ENCODE results near the gene SSTR5.

SSTR5 gene

GRCh38 chr16:1093284-1094123 lies 21.0 kb downstream of the SSTR5 start:
- DNase-seq, result no peak

DNA sequence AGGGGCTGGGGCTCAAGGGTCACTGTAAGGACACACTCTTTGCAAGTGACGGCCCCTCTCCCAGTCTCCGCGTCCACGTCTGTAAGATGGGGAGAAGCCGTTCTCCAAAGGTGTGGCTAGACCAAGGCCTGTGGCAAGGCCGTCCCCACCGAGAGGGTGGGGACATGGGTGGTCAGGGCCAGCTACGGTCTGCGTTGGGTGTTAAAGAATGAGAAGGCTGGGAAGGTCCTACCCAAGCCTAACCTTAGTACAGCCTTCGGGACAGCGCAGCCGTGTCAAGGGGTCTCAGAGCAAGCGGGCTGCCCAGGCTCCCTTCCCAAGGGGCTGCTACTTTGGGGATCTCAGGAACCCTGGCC lies 21.6 kb downstream of the SSTR5 start:
- no peak for DNase-seq

DNA sequence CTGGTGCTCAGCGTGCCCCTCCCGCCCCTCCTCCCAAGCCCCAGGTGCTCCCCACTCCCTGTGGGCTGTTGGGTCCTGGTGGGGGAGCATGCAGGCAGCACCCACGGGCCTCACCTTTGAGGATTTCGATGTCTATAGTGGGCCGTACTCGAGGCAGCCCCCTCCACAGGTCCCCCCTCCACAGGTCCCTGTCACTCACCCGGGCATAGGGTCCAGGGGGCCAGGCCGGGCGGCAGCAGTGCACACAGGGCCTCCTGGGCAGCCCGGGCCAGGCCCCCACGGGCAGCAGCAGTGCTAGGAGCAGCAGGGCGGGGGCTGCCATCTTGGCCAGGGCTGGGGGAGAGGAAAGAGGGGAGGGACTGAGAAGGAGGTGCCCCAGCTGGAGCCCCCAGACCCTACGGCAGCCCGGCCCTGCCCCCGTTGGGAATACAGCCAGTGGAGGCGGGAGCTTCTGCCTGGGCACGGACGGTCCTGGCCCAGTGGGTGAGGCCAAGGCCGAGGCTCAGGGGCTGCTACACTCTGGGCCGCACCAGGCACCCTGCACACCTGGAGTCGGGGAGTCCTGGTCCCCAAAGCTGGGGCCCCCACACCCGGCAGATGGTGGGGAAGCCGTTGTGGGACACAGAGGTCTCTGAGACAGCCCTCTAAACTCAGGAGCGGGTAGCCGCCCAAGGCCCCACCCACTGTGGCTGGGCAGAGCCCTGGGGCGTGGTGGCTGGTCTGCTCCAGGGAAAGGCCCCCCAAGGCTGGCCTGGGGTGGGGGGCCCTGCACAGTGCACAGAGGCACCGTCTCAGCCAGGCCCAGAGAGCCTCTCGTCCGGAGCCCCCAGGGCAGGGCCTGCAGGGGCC lies 22.3 kb downstream of the SSTR5 start:
- DNase-seq, result no peak

DNA sequence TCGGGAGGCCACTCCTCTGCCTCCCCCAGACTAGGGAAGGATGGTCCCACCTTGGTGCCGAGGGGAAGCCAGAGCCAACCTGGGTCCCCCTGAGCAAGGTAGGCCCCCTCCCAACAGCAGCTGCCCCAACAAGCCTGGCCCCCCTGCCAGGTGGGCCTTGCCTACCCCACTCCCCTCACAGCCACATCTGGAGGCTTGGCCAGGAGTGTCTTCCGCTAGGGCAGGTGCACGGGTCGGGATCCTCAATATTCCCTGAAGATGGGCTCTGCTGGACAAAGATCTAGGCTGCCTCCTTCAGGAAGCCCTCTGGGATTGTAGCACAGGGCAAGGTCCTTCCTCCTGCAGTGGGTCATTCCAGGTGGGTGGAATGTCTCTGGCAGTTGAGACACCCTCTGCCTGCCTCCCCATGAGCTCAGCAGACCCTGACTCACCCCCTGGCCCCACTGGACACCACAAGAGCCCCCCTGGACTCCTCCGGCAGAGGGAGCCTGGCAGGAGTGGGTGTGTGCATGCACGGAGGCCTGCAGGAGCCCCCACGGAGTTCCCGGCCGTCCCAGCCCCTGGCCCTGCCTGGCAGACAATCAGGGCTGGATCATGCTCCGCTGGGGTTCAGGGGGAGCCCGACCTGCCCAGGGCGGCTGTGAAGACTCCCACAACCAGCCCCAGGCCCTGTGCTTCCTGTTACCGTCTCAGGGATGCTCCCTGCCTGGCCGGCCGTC lies 23.1 kb downstream of the SSTR5 start:
- DNase-seq, result no peak

DNA sequence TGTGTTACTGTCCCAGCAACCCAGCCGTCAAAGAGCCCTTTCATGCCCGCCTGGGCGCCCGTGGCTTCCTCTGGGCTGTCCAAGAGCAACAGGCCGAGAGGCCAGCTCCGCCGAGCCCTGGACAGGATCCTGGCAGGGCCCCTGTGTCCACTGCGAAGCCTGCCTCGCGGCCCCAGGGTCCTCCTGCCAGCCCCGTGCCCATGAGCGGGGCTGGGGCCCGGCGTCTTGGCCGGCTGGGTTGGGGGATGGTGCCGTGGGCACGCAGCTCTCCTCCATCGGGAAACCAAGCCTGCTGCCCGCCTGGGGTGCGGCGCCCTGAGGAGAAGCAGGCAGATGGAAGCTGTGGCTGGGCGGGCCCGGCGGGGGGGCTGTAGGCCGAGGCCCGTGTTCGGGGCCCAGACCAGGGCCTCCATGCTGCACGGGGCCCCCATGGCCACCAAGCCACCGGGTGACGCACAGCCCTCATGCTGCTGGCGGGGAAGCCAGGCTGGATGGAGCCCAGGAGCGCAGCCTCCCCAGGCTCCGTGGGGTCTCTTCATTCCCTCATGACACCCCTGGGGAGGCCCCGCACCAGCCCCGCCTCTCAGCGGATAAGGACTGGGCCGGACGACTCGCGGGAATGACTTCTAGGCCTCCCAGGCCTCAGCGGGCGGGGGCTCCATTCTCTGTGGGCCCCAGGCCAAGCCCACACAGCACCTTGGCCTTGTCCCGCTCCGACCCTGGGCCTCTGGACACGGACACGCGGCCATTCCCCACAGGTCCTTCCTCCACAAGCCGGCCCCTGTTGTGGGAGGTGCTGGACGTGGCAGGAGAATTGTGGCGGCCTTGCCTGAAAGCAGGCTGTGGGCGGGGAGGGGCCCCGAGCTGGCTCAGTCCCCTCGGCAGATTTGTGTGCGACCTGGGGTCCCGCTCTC lies 23.9 kb downstream of the SSTR5 start, which contains the start of gene C1QTNF8:
TSS of gene C1QTNF8 (minus strand) at position 76 of the 914 bp plus-strand sequence. CDS start 1,322 bp downstream, outside the sequence.
- DNase-seq, result no peak

- DNase-seq, result no peak
These were observed 24.6 kb downstream of the SSTR5 start for GRCh38 chr16:1097156-1097555.

DNA sequence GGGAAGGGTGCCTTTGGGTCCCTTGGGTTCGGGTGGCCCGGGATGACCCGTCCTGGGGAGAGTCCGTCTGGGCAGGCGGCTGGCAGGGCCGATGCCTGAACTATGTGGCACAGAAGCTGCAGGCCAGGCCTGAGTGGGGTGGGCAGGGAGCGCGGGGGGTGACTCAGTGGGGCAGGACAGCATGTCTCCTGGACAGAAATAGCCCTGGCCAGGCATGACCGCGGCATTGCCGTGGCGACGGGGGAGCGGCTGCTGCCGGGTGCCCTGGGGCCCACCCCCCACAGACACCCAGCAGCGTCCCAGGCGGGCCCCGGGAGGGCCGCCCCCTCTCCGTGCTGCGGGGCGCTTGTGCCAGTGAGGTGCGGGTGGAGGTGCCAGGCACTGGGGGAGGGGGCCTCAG lies 25.3 kb downstream of the SSTR5 start:
- DNase-seq, result no peak

- no peak for DNase-seq
These were observed 25.9 kb downstream of the SSTR5 start for GRCh38 chr16:1098266-1098991.

DNA sequence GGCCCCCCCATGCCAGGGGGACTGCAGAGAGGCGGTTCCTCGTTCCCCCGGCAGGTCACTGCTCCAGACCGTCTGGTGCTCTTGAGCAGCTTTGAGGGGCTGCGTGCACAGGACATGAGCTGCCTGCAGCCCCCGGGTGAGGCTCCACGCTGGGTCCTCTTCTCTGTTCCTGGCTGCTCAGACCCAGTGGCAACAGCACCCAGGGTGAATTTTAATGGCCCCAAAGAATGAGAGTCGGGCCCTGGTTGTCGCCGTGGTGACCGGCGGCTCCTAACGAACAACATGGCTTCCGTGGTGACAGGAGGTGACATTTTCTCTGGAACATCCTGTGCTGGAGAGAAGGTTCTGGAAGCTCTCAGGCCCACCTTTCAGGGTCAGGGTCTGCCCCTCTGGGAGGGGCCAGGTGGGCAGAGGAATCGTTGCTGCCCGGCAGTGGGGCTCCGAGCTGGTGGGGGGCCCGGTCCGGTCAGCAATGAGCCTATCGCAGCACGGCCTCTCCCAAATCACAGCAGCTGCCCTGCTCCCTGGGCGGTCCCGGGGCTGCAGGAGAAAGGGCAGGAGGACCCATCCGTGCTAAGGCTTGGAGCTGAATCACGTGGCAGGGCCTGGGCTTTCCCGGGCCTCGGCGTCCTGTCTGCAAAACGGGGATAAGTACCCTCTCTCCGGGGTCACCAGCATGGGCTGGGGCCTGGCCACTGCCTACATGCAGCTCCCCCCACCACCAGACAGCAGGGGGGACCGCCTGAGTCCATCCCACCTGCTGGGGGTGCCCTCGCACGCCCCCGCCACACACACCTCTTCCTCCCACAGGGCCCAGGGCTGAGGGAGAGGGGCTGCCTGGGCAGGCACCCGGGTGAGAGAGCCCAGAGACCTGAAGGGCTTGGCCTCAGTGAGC lies 26.9 kb downstream of the SSTR5 start:
- no peak for DNase-seq

GRCh38 chr16:1100084-1100800 lies 27.7 kb downstream of the SSTR5 start:
- no peak for DNase-seq

DNA sequence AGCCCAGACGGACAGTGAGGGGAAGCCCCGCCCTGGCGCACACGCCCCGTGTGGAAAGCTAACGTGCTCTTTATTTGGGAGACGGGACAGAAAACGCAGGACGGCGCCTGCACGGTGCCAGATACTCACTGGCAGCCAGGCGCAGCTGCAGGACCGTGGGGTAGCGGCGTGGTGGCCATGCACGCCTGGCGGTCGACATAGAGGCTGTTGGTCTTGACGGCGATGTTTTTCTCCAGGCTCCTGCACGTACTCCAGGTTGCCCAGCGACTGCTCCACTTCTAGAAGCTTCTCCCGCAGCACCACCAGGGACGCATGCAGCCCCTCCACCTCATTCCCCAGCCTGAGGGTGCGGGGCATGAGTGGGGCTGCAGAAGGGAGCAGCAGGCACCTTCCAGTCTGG lies 28.6 kb downstream of the SSTR5 start:
- no peak for DNase-seq

- DNase-seq, result no peak
These were observed 29.2 kb downstream of the SSTR5 start for GRCh38 chr16:1101573-1102332.

DNA sequence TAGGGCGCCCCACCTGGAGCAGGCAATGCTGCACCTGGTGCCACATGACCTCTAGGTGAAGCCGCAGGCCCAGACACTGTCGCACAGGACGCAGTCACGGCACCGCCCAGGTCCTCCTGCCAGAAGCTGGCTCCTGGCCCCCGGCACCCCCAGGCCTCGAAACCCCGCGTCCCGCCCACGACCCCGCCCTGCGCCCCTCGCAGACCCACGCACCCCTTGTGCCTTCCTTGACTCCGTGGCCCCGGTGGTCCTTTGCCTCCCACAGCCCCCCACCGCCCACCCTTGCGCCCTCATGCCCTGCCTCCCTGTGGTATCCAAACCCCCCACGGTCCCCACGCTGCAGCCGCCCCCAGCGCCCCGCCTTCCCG lies 29.8 kb downstream of the SSTR5 start:
- DNase-seq, result no peak

DNA sequence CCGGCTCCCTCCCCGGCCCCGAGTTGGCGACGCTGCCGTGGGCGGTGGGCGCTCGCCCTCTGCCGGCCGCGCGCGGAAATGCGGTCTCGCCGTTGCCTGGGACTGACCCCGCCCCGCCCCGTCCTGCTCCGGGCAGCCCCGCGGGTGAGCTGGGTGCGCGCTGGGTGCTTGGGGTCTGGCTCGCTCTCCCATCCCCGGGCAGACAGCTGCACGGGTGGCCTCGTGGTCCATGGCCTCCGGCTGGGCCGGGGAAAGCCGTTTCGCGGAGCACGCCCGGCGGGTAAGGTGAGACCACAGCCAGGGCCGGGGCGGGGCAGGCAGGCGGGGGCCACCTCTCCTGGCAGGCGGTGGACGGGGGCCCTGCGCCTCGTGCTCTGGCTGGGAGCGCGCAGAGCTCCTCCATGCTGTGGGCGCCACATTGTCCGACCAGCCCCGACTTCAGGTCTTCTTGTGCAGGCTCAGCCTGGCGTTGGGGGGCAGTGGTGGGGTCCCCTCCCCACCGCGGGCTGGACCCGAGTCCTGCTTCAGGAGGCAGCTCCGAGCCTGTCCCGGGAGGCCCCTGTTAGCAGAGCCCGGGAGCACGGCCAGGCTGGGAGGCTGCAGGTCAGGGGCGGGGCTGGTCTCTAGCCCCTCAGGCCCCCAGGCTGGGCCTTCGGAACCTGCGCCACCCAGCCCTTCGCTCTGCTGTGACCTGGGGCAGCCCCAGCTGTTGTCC lies 30.5 kb downstream of the SSTR5 start:
- DNase-seq, result no peak

DNA sequence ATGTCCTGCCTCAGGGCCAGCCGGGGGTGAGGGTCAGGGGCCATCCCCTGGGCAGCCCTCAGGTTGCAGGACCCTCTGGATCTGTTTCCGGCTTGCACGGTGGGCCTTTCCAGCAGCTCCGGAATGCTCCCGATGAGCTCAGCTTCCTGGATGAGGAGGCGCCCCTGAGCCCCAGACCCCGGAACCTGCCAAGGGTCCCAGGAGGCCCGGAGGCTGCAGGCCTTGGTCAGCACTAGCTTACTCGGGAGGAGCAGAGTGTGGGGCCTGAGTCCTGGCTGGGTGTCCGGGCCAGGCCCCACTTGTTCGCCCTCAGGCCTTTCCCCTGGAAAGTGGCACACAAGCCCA lies 31.1 kb downstream of the SSTR5 start:
- DNase-seq, result no peak

DNA sequence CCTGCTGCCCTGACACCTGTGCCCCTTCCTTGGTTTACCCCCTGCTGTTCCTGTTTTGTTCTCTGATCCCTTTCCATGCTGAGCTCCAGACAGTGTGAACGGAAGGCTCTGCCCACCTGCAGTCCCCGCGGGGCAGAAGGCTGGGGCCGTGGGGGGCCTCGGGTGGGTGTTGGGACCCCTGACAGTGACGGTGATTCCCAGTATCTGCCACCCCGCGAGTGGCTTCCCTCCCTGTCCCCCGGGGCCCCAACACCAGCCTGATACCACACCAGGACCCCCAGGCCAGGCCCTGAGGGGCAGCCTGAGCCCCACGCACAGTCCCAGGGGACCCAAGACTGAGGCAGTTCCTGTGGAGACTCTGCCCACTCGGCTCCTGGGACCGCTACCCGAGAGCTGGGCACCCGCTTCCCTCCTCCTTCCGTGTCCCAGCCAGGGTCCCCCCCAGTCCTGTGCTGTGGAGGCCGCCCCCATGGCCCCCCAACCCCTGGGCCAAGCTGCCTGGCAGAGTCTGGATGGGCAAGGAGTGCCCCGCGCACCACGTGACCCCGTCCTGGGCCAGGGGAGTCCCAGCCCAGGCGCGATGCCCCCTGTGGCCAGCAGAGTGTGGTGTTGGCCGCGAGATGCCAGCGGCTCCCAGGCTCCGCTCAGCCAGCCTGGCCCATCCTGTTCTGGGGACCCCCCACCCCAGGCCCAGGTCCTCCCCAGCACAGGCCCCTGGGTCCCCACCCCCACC lies 33.5 kb downstream of the SSTR5 start:
- no peak for DNase-seq

DNA sequence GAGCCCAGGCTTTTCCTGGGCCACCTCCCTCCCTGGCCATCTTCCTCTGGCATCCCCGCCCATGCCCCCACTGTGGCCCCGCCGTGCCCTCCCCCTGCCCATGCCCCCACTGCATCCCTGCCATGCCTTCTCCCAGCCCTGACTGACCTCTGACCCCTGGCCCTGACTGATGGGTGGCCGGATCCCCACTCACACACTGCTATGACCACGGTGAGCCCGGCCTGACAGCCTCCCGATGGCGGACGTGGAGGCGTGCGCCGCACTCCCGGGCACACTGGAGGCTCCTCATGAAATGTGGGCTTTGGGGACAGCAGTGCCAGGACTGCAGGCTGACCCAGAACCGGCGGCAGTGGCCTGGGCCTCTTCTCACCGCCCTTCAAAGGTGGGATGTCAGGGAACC lies 34.1 kb downstream of the SSTR5 start:
- DNase-seq, result no peak

GRCh38 chr16:1107141-1107540 lies 34.6 kb downstream of the SSTR5 start:
- DNase-seq, result no peak

All from NCI-H446 treated with DMSO at 0.1 percent for 48 hours (cell line).